Measurements from ENCODE around the gene CRB2. TPM values are rescaled to one million over a fixed set of nuclear protein-coding genes. Genes with fewer than 3 reads are reported as not detected.
"Not testable (repeated sequence)": the region's sequence is repeated elsewhere in the genome, so short reads cannot be mapped to it uniquely, and the experiment has no call there.

CRB2 gene
- total RNA-seq, 2 experiments from 2014 or later: 0.03 TPM; not detected in 1

GRCh38 chr9:123391233-123391632 is 35.2 kb downstream of the CRB2 start:
- no peak overlapping the region for H3K4me3 Mint-ChIP-seq
- POLR2A ChIA-PET: no interaction called here
- no peaks in the 10 kb centered on the region for H3K36me3 Mint-ChIP-seq (ENCODE audit: low read depth)
- CTCF ChIA-PET: interaction anchor here (0.7 kb wide), 1 partner anchor 14 kb away, joined by 3 read pairs; no protein-coding TSS in a partner anchor
- H3K9me3 Mint-ChIP-seq: no peaks in the 10 kb centered on the region
- no peak overlapping the region for H3K27ac Mint-ChIP-seq
- DNase-seq: no peak
- no peaks in the 10 kb centered on the region for H3K4me1 Mint-ChIP-seq
- no peaks in the 10 kb centered on the region for H3K27me3 Mint-ChIP-seq

GRCh38 chr9:123391946-123392345 is 35.9 kb downstream of the CRB2 start:
- Mint-ChIP-seq H3K27ac (no peak overlapping the region), H3K4me1 (no peaks in the 10 kb centered on the region), H3K36me3 (ENCODE audit: low read depth) (no peaks in the 10 kb centered on the region), H3K9me3 (no peaks in the 10 kb centered on the region), H3K27me3 (no peaks in the 10 kb centered on the region), H3K4me3 (no peak overlapping the region)
- DNase-seq: no peak
- POLR2A ChIA-PET: no interaction called here
- CTCF ChIA-PET: no interaction called here

- Mint-ChIP-seq H3K9me3 (no peaks in the 10 kb centered on the region), H3K27ac (no peak overlapping the region), H3K4me3 (no peak overlapping the region), H3K36me3 (ENCODE audit: low read depth) (no peaks in the 10 kb centered on the region), H3K4me1 (no peaks in the 10 kb centered on the region), H3K27me3 (no peaks in the 10 kb centered on the region)
- CTCF ChIA-PET: no interaction called here
- POLR2A ChIA-PET: no interaction called here
- no peak for DNase-seq
These were observed 36.8 kb downstream of the CRB2 start for GRCh38 chr9:123392802-123393201.

- no peaks in the 10 kb centered on the region for H3K27me3 Mint-ChIP-seq
- ChIA-PET POLR2A (no interaction called here), CTCF (interaction anchor here (3.0 kb wide), 1 partner anchor 9 kb away, joined by 11 read pairs; no protein-coding TSS in a partner anchor)
- no peaks in the 10 kb centered on the region for H3K4me1 Mint-ChIP-seq
- H3K9me3 Mint-ChIP-seq: no peaks in the 10 kb centered on the region
- no peak overlapping the region for H3K4me3 Mint-ChIP-seq
- H3K36me3 Mint-ChIP-seq (ENCODE audit: low read depth): no peaks in the 10 kb centered on the region
- no peak overlapping the region for H3K27ac Mint-ChIP-seq
- DNase-seq: no peak
These were observed 38.6 kb downstream of the CRB2 start for GRCh38 chr9:123394291-123395235.

- ChIA-PET POLR2A (no interaction called here), CTCF (interaction anchor here (3.0 kb wide), 1 partner anchor 10 kb away, joined by 11 read pairs; no protein-coding TSS in a partner anchor)
- Mint-ChIP-seq H3K4me1 (no peaks in the 10 kb centered on the region), H3K9me3 (no peaks in the 10 kb centered on the region), H3K27me3 (no peaks in the 10 kb centered on the region), H3K4me3 (no peak overlapping the region), H3K36me3 (ENCODE audit: low read depth) (no peaks in the 10 kb centered on the region), H3K27ac (no peak overlapping the region)
- DNase-seq: no peak
These were observed 39.3 kb downstream of the CRB2 start for GRCh38 chr9:123395276-123395688.

GRCh38 chr9:123395689-123396511 is 39.9 kb downstream of the CRB2 start:
- CTCF ChIA-PET: interaction anchor here (1.5 to 3.0 kb wide), 2 partner anchors 10 to 645 kb away, joined by 5 to 11 read pairs; no protein-coding TSS in a partner anchor
- no peaks in the 10 kb centered on the region for H3K27me3 Mint-ChIP-seq
- POLR2A ChIA-PET: no interaction called here
- DNase-seq: no peak
- no peak overlapping the region for H3K27ac Mint-ChIP-seq
- no peaks in the 10 kb centered on the region for H3K9me3 Mint-ChIP-seq
- H3K36me3 Mint-ChIP-seq (ENCODE audit: low read depth): no peaks in the 10 kb centered on the region
- no peak overlapping the region for H3K4me3 Mint-ChIP-seq
- no peaks in the 10 kb centered on the region for H3K4me1 Mint-ChIP-seq

GRCh38 chr9:123397975-123398374 is 42.0 kb downstream of the CRB2 start:
- ChIA-PET CTCF (no interaction called here), POLR2A (no interaction called here)
- Mint-ChIP-seq H3K4me1 (no peaks in the 10 kb centered on the region), H3K36me3 (ENCODE audit: low read depth) (no peaks in the 10 kb centered on the region), H3K9me3 (no peaks in the 10 kb centered on the region), H3K27me3 (no peaks in the 10 kb centered on the region), H3K27ac (no peak overlapping the region), H3K4me3 (no peak overlapping the region)
- no peak for DNase-seq

GRCh38 chr9:123398938-123399337 is 42.9 kb downstream of the CRB2 start:
- CTCF ChIA-PET, H3K27me3 Mint-ChIP-seq, POLR2A ChIA-PET: not testable (repeated sequence)

GRCh38 chr9:123399803-123400378 is 43.9 kb downstream of the CRB2 start:
- CTCF ChIA-PET: no interaction called here
- H3K36me3 Mint-ChIP-seq (ENCODE audit: low read depth): no peaks in the 10 kb centered on the region
- H3K4me3 Mint-ChIP-seq: no peak overlapping the region
- no peaks in the 10 kb centered on the region for H3K4me1 Mint-ChIP-seq
- H3K27me3 Mint-ChIP-seq: no peaks in the 10 kb centered on the region
- no peaks in the 10 kb centered on the region for H3K9me3 Mint-ChIP-seq
- POLR2A ChIA-PET: no interaction called here
- peak; percentile 31 for DNase-seq
- no peak overlapping the region for H3K27ac Mint-ChIP-seq

More at GRCh38 chr9:123398938-123399337, 42.9 kb downstream of the CRB2 start:
- DNase-seq; H3K27ac Mint-ChIP-seq; H3K4me3 Mint-ChIP-seq; H3K9me3 Mint-ChIP-seq; H3K4me1 Mint-ChIP-seq; H3K36me3 Mint-ChIP-seq (ENCODE audit: low read depth): not testable (repeated sequence)

- no peaks in the 10 kb centered on the region for H3K36me3 Mint-ChIP-seq (ENCODE audit: low read depth)
- no peaks in the 10 kb centered on the region for H3K27me3 Mint-ChIP-seq
- no peaks in the 10 kb centered on the region for H3K4me1 Mint-ChIP-seq
- POLR2A ChIA-PET: no interaction called here
- H3K27ac Mint-ChIP-seq: no peak overlapping the region
- CTCF ChIA-PET: interaction anchor here (0.6 kb wide), 1 partner anchor 527 kb away, joined by 3 read pairs; no protein-coding TSS in a partner anchor
- no peak for DNase-seq
- H3K9me3 Mint-ChIP-seq: no peaks in the 10 kb centered on the region
- H3K4me3 Mint-ChIP-seq: no peak overlapping the region
These were observed 45.0 kb downstream of the CRB2 start for GRCh38 chr9:123400926-123401503.

GRCh38 chr9:123401879-123402513 is 46.0 kb downstream of the CRB2 start:
- Mint-ChIP-seq H3K9me3 (no peaks in the 10 kb centered on the region), H3K36me3 (ENCODE audit: low read depth) (no peaks in the 10 kb centered on the region), H3K27ac (no peak overlapping the region), H3K27me3 (no peaks in the 10 kb centered on the region), H3K4me1 (no peaks in the 10 kb centered on the region), H3K4me3 (no peak overlapping the region)
- ChIA-PET CTCF (interaction anchor here (0.8 to 1.3 kb wide), 2 partner anchors 16 to 638 kb away, joined by 3 to 7 read pairs; no protein-coding TSS in a partner anchor), POLR2A (no interaction called here)
- no peak for DNase-seq

GRCh38 chr9:123402981-123403509 is 47.0 kb downstream of the CRB2 start:
- POLR2A ChIA-PET: no interaction called here

More at GRCh38 chr9:123402981-123403509, 47.0 kb downstream of the CRB2 start:
- no peak for DNase-seq
- Mint-ChIP-seq H3K9me3 (no peaks in the 10 kb centered on the region), H3K27me3 (no peaks in the 10 kb centered on the region), H3K36me3 (ENCODE audit: low read depth) (no peaks in the 10 kb centered on the region), H3K4me1 (no peaks in the 10 kb centered on the region), H3K27ac (no peak overlapping the region), H3K4me3 (no peak overlapping the region)
- CTCF ChIA-PET: interaction anchor here (1.3 kb wide), 1 partner anchor 637 kb away, joined by 7 read pairs; no protein-coding TSS in a partner anchor
